Stimulated activated naive CD4-positive, alpha-beta T cell treated with Interleukin-2 at 50 U/mL for 16 hours (primary cell): ENCODE measurements around the gene RNASE12.
"Not testable (repeated sequence)": the region's sequence is repeated elsewhere in the genome, so short reads cannot be mapped to it uniquely, and the experiment has no call there.

ENCODE experiments used
- DNase-seq: peaks from one replicate; lab custom pipeline; 2025; lab: John Stamatoyannopoulos, UW

Gene RNASE12

GRCh38 chr14:20578784-20579502 lies 12.2 kb downstream of the RNASE12 start:
- no peak for DNase-seq

- no peak for DNase-seq
Measured at GRCh38 chr14:20578325-20578724, 12.9 kb downstream of the RNASE12 start.

- not testable (repeated sequence) for DNase-seq
Measured at GRCh38 chr14:20572382-20572990, 18.7 kb downstream of the RNASE12 start.

- DNase-seq, result not testable (repeated sequence)
Measured at GRCh38 chr14:20570720-20571119, 20.5 kb downstream of the RNASE12 start.

- DNase-seq, result not testable (repeated sequence)
Measured at GRCh38 chr14:20569865-20570264, 21.3 kb downstream of the RNASE12 start.

- DNase-seq, result no peak
Measured at GRCh38 chr14:20569066-20569465, 22.1 kb downstream of the RNASE12 start.

GRCh38 chr14:20568393-20568792 lies 22.8 kb downstream of the RNASE12 start:
- DNase-seq, result no peak

- DNase-seq, result not testable (repeated sequence)
Measured at GRCh38 chr14:20567199-20567598, 24.0 kb downstream of the RNASE12 start.

GRCh38 chr14:20564501-20564997 lies 26.6 kb downstream of the RNASE12 start:
- no peak for DNase-seq

GRCh38 chr14:20563971-20564370 lies 27.2 kb downstream of the RNASE12 start:
- DNase-seq, result no peak

GRCh38 chr14:20560961-20561360 lies 30.2 kb downstream of the RNASE12 start, which contains the start of gene RNASE9:
Gene RNASE9, minus strand, starts transcription at chr14:20561047.
- no peak for DNase-seq

GRCh38 chr14:20559461-20559904 lies 31.7 kb downstream of the RNASE12 start:
- DNase-seq, result no peak

- DNase-seq, result no peak
Measured at GRCh38 chr14:20557212-20557542, 34.0 kb downstream of the RNASE12 start.

GRCh38 chr14:20556500-20557211 lies 34.5 kb downstream of the RNASE12 start:
- no peak for DNase-seq

- DNase-seq, result no peak
Measured at GRCh38 chr14:20555845-20556244, 35.3 kb downstream of the RNASE12 start.

- DNase-seq, result no peak
Measured at GRCh38 chr14:20553024-20553423, 38.2 kb downstream of the RNASE12 start.

- no peak for DNase-seq
Measured at GRCh38 chr14:20551606-20552005, 39.6 kb downstream of the RNASE12 start.

- no peak for DNase-seq
Measured at GRCh38 chr14:20550926-20551325, 40.2 kb downstream of the RNASE12 start.

GRCh38 chr14:20548414-20549158 lies 42.6 kb downstream of the RNASE12 start:
- no peak for DNase-seq

GRCh38 chr14:20546877-20547276 lies 44.3 kb downstream of the RNASE12 start:
- no peak for DNase-seq
